NCI-H748 (cell line): ENCODE results near the gene RHEX.
A peak's percentile ranks its signal among the peaks of the same experiment; 100 is the strongest.
"Not testable (repeated sequence)": the region's sequence is repeated elsewhere in the genome, so short reads cannot be mapped to it uniquely, and the experiment has no call there.

Experiments
- DNase-seq: peaks from one replicate; lab custom pipeline; 2025; ENCODE audit not compliant: unreplicated experiment; lab: John Stamatoyannopoulos, UW

Gene RHEX

GRCh38 chr1:206052919-206053610 lies at the start of gene RHEX:
Gene RHEX (plus strand): TSS chr1:206053173. CDS start chr1:206097829, 44,656 bp downstream.
- not testable (repeated sequence) for DNase-seq

- no peak for DNase-seq
Observed at GRCh38 chr1:206003854-206004800, 48.8 kb upstream of the RHEX start.

GRCh38 chr1:206004826-206005225 lies 48.1 kb upstream of the RHEX start:
- DNase-seq: peak; percentile 4

GRCh38 chr1:206005234-206005633 lies 47.7 kb upstream of the RHEX start:
- no peak for DNase-seq

GRCh38 chr1:206005778-206006180 lies 47.2 kb upstream of the RHEX start:
- no peak for DNase-seq

GRCh38 chr1:206006946-206007345 lies 46.0 kb upstream of the RHEX start:
- no peak for DNase-seq

- DNase-seq: no peak
Observed at GRCh38 chr1:206010060-206010459, 42.9 kb upstream of the RHEX start.

- DNase-seq: no peak
Observed at GRCh38 chr1:206011057-206011456, 41.9 kb upstream of the RHEX start.

GRCh38 chr1:206012086-206012859 lies 40.7 kb upstream of the RHEX start:
- DNase-seq: no peak

- no peak for DNase-seq
Observed at GRCh38 chr1:206013026-206013795, 39.8 kb upstream of the RHEX start.

GRCh38 chr1:206014601-206015000 lies 38.4 kb upstream of the RHEX start:
- DNase-seq: no peak

- no peak for DNase-seq
Observed at GRCh38 chr1:206015071-206015470, 37.9 kb upstream of the RHEX start.

- no peak for DNase-seq
Observed at GRCh38 chr1:206020393-206021007, 32.5 kb upstream of the RHEX start.

GRCh38 chr1:206021008-206021625 lies 31.9 kb upstream of the RHEX start:
- DNase-seq: no peak

- DNase-seq: no peak
Observed at GRCh38 chr1:206021626-206022365, 31.2 kb upstream of the RHEX start.

- DNase-seq: no peak
Observed at GRCh38 chr1:206022766-206023165, 30.2 kb upstream of the RHEX start.

GRCh38 chr1:206023695-206024094 lies 29.3 kb upstream of the RHEX start, which contains the start of gene CTSE:
Gene CTSE (minus strand): TSS chr1:206023895. CDS start chr1:206023791, 104 bp downstream.
- DNase-seq: no peak

GRCh38 chr1:206025283-206025820 lies 27.6 kb upstream of the RHEX start:
- no peak for DNase-seq

- DNase-seq: no peak
Observed at GRCh38 chr1:206029484-206029883, 23.5 kb upstream of the RHEX start.
